ENCODE measurements around the gene TARP.
"Not testable (repeated sequence)": the region's sequence is repeated elsewhere in the genome, so short reads cannot be mapped to it uniquely, and the experiment has no call there.

The TARP gene

DNA sequence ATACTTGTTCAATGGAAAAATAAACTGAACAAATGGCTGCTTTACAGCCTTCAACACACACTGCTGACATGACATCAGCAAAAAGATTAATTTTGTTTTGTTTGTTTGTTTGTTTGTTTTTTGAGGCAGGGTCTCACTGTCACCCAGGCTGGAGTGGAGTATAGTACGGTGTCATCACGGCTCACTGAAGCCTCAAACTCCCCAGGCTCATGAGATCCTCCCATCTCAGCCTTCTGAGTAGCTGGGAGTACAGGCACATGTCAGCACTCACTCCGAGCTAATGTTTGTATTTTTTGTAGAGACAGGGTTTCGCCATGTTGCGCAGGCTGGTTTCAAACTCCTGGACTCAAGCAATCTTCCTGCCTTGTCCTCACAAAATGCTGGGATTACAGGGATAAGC is 10.9 kb downstream of the TARP start:
- peak in 1 of 56 donors; percentile 17 for DNase-seq

DNA sequence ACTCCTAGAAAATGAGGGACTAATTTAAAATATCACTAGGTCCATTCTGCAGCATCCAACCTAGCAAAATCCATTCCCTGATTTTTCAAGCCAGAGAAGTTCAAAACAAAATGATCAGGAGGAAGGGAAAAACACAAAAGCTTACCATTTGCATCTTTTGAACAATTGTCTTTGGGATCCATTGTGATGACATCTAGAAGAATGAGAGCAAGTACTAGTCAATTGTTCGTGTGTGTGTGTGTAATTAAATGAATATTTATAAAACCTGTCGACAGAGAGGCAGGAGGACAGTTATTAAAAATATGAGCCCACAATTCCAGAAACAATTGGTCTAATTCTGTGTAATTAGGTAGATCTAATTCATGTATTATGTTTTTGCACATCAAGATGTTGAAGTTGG is 11.4 kb downstream of the TARP start:
- not testable (repeated sequence) for DNase-seq

DNA sequence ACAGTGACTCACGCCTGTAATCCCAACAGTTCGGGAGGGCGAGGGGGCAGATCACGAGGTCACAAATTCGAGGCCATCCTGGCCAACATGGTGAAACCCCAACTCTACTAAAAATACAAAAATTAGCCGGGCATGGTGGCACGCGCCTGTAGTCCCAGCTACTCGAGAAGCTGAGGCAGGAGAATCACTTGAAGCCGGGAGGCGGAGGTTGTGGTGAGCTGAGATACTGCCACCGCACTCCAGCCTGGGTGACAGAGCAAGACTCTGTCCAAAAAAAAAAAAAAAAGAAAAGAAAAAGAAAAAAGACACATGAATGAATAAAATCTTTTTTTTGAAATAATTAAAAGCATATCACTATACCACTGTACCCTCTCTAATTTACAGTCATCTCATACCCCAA is 11.8 kb downstream of the TARP start:
- not testable (repeated sequence) for DNase-seq

DNA sequence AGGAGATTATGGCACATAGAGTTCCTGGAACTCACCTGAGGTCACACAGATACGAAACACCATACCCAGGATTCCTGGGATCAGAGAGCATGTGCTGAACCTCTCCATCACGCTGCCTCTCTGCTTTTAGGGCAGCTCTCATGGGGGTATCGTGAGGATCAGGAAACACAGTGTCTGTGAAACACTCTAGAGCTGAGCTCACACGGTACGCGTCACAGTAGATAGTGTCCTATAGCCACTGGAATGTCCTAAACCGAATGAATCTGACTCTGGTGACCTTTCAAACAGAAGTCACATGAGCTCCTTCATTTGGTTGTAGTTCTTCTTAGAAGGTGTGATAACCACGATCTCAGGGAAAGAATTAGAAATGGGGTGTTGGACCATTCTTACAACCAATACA is 14.3 kb downstream of the TARP start:
- not testable (repeated sequence) for DNase-seq

DNA sequence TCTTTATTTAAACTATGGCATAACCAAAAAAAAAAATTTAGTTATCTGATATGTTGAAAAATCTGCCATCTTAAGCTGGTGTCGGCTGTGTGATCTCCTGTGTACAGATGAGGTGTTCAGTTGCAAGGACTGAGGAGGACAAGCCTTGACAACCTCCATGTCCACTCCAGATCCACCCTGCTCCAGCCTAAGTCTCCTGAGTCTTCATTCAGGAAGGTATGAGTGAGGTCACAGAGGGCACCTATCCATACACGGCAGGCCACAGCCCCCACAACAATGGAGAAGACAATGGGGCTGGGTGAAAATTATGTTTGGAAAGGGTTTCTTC is 16.1 kb downstream of the TARP start:
- DNase-seq = no peak

DNA sequence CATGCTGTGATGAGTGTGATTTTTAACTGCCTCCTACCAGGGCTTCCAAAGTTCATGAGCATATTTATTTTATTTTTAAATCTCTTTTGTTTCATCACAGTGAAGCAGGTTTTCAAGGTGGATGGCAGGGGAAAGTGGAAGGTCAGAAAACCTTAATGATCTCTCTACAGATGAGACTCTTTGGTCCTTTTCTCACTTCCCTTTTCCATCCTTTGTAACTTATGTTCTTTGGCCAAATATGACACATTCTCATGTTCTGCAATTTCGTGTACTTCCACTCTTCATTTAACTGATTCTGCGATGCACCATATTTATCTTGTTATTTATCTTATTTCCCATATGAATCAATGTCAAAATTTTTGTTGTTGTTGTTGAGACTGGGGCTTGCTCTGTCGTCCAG is 23.6 kb downstream of the TARP start:
- not testable (repeated sequence) for DNase-seq

DNA sequence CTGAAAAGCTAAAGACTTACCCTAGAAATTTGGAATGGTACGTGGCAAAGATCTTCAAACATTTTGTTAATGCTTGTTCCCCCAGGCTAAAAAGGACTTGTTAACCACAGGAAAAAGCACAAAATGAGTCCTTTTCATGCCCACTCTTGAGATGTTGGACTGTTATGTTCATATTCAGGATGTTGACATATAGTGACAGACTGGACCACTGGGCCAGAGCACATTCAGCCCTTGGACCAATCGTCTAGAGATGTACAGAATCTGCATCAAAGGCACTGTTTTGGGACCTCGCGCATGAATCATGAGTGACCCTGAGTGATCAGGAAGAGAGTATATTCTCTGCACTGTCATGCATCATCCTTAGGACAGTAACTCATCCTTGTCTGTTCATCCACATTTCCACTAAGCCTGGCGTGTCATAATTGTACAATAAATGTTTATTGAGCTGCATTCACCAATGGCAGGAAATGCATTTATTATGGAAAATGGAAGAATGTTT is 25.3 kb downstream of the TARP start:
- no peak for DNase-seq

DNA sequence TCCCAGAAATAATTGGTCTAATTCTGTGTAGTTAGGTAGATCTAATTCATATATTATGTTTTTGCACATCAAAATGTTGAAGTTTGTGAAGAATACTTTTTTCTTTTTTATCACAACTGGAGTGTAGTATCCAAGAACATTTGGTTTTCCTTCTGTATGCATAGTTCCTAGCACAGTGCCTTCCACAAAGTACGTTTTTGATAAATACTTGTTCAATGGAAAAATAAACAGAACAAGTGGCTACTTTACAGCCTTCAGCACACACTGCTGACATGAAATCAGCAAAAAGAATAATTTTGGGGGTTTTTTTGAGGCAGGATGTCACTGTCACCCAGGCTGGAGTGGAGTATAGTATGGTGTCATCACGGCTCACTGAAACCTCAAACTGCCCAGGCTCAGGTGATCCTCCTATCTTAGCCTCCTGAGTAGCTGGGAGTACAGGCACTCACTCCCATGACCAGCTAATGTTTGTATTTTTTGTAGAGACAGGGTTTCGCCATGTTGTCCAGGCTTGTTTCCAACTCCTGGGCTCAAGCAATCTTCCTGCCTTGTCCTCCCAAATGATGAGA is 27.9 kb downstream of the TARP start:
- no peak for DNase-seq

DNA sequence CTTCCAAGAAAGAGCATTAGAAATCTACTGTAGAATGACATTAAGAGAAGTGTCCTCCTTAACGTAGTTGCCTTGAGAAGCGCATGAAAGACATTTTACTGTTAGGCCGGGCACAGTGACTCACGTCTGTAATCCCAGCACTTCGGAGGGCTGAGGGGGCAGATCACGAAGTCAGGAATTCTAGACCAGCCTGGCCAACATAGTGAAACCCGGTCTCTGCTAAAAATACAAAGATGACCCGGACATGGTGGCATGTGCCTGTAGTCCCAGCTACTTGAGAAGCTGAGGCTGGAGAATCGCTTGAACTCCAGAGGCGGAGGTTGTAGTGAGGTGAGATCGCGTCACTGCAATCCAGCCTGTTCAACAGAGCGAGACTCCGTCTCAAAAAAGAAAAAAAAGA is 28.9 kb downstream of the TARP start:
- DNase-seq = no peak

DNA sequence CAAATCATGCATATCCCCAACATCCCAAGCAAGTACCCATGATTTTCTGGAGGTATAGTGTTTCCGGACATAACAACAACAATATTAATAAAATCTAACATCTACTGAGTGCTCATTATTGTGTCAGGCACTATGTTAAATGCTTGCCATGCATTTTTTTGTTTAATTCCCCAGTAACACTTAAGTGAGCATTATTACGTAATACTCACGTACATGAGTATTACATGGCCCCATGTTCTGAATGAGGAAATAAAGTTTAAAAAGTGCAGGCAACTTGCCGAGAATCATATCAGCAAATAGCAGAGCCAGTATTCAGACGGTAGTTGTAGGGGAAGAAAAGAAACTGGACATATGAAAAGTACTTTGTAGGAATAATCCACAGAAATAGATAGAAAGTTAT is 30.1 kb downstream of the TARP start:
- DNase-seq = not testable (repeated sequence)

DNA sequence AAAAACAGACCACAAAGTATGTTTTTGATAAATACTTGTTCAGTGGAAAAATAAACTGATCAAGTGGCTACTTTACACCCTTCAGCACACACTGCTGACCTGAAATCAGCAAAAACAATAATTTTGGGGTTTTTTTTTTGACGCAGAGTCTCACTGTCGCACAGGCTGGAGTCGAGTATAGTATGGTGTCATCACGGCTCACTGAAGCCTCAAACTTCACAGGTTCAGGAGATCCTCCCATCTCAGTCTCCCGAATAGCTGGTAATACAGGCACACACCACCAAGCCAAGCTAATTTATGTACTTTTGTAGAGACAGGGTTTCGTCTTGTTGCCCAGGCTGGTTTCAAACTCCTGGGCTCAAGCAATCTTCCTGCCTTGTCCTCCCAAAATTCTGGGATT is 30.6 kb downstream of the TARP start:
- no peak for DNase-seq

DNA sequence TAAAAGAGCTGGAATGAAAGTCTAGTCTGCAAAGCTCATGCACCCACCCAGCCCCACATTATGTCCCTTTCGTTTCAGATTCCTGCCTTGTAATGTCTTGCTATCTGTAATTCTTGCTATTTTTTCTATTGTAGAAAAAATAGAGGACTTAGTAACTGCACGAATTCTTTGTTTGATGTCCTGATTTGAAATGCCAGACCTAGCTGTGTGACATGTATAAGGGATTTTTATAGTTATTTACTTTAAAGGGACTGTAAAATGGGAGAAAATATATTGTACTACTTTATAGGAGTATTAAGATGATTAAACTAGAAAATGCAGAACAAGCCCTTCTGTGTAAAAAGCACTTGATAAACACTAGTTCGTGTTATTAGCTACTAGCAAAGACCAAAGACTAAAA is 32.4 kb downstream of the TARP start:
- DNase-seq = no peak

DNA sequence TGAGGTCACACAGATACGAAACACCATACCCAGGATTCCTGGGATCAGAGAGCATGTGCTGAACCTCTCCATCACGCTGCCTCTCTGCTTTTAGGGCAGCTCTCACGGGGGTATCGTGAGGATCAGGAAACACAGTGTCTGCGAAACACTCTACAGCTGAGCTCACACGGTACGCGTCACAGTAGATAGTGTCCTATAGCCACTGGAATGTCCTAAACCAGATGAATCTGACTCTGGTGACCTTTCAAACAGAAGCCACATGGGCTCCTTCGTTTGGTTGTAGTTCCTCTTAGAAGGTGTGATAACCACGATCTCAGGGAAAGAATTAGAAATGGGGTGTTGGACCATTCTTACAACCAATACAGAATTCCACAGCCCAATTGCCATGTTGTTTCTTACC is 34.3 kb downstream of the TARP start:
- not testable (repeated sequence) for DNase-seq

DNA sequence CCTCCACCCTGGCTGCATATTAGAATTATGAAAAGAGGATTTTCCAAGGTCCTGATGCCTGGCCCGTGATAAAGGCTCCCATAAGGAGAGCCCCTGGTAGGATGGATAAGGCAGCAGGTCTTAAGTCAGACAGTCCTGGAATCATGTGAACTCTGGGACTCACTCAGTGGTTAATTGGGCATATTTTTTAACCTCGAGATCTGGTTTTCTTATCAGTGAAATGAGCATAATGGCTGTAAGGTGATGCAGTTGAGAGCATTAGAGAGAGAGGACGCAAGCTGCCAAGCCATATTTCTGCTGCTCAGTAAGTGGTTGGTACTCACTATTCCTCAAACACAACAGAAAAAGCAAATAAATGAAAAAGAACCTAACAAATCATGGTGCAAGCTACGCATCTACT is 37.8 kb downstream of the TARP start:
- no peak for DNase-seq

DNA sequence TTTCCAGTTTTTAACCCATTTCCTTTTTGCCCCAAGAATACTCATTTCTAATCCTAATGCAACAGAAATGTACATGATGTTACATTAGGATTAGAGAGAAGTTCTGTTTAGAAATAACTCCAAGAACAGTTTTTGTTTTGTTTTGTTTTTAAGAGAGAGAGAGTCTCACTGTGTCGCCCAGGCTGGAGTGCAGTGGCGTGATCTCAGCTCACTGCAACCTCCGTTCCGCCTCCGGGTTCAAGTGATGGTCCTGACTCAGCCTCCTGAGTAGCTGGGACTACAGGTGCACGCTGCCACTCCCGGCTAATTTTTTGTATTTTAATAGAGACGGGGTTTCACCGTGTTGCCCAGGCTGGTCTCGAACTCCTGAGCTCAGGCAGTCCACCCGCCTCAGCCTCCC is 38.7 kb downstream of the TARP start:
- not testable (repeated sequence) for DNase-seq

DNA sequence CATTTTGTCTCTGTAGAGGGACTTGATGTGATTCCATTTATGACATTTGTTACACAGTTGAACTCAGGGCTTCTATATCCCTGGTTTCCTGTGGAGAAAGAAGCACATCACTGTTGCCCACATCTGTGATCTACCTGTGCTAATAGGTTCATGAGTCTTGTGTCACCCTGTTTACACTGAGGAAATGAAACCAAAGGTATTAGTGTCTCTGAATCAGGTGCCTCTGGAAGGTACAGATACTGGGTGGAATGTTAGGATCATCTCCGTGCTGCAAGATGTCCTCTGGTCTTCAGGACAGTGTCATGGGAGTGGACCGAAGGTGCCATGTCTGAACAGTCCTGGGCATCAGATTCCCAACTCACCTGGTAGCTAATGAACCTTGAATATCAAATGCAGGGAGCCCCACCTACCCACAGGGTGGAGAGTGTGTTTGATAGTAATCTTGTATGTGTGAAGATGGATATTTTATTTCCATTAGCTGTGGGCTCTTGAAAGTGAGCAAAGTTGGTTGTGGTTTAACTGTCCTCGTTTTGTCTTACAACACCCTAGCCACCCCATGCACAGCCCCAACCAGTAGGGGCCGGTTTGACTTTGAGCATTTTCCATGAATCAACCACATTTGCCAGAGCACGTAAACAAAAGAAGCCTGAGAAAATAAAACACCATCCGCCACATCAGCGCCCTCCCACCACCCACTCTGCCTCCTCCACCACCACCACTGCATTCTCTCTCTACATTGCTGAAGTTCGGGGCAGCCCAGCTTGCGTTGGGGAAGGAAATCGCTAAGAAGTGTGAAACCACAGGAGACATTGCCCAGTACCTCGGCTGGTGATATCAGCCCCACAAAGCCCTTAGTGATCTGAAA is 40.7 kb downstream of the TARP start:
- DNase-seq = no peak

DNA sequence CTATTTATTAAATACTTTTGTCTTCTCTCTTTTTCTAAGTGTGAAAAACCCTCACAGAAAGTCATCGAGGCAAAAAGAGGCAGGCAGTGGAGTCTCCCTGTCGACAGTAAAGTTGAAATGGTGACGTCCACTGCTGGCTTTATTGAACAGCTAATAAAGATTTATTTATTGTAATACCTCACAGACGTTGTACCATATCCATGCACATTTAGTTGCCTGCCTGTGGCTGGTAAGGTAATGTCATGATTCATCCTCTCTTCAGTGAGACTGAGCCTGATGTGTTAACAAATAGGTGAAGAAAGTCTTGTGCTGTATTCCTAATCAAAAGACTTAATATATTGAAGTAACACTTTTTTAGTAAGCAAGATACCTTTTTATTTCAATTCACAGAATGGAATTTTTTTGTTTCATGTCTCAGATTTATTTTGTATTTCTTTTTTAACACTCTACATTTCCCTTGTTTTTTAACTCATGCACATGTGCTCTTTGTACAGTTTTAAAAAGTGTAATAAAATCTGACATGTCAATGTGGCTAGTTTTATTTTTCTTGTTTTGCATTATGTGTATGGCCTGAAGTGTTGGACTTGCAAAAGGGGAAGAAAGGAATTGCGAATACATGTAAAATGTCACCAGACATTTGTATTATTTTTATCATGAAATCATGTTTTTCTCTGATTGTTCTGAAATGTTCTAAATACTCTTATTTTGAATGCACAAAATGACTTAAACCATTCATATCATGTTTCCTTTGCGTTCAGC is 43.4 kb downstream of the TARP start:
- no peak for DNase-seq

DNA sequence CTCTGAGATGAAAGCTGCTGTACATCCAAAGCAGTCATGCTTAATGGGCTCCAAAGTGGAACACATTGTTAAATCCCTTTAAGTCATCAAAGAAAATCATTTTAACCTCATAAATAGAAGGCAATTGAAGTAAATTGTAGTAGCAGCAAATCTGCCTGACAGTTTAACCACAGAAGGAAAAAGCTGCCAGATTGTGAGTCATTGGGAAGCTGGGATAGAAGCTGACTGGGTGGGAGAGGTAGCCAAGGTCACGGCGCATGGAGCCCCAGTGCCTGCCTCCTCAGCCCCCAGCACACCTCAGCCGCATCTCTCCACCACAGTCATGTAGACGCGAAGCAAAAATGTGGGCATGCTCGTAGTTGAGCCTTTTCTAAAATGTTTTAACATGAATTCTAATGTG is 44.0 kb downstream of the TARP start:
- peak in 1 of 56 donors; percentile 21 for DNase-seq

DNA sequence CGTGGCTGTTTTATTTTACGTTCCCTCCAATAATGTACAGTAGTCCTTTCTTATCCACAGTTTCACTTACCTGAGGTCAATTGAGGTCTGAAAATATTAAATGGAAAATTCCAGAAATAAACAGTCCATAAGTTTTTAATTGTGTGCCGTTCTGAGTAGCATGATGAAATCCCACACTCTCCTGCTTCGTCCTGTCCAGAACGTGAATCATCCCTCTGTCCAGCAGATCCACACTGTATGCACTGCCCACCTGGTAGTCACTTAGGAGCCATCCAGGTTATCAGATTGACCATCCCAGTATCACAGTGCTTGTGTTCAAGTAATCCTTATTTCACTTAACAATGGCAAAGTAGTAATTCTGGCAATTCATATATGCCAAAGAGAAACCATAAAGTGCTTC is 49.0 kb downstream of the TARP start:
- no peak for DNase-seq

DNA sequence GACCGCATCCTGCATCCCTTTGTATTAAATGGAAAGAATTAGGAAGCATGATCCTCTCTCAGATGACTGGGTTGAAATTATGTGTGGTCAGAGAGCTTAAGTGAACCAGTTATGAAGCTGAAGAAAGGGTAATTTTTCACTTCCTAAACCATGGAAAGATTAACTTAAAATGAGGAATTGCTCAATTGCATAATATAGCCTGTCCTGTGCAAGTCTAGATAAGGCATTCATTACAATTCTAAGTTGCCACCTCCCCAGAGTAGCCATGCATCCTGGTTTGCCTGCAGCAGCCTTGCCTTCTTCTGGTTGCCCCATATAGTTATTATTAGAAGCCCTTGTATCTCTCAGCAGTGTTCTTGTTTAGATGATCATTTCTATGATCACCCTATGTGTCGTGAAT is 50.1 kb downstream of the TARP start:
- no peak for DNase-seq

DNA sequence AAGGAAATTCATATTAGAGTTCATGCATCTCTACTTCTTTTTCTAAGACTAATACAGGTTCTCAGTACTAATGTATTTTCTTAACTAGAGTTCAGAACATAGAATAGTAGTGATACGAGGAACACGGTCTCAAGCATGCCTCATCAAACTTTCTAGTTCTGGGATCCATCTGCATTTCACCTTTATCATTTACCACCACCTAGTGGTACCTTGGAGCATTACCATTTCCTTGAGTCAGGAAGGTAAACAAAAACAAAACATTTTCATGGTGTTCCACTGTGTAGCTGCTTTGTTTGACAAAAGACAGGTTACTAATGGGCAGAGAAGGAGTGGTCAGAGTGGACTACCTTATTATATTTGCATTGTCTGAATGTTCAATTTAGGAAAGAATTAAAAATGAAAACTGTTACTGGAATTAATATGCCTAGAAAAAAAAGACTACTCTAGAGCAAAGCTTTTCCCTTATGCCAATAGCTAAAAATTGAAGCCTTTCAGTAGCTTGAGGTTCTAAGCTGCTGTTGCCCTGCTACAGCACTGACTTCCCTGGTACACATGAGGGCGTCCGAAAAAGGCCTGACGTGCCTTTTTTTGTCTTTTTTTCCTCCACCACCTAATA is 50.8 kb downstream of the TARP start:
- DNase-seq = no peak

DNA sequence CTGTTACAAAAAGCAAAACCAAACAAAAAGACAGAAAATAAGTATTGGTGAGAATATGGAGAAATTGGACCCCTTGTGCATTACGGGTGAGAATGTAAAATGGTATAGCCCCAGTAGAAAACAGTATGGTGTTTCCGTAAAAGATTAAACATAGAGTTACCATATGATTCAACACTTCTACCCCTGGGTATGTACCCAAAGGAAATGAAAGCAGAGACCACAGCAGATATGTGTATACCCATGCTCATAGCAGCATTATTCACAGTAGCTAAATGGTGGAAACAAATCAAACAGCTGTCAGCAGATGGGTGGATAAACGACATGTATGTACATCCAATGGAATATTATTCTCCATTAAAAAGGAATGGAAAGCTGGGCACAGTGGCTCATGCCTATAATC is 53.0 kb downstream of the TARP start:
- DNase-seq = no peak

All from nucleus accumbens (tissue), 56 donors.